HCT116 (cell line): ENCODE measurements around the gene SLC27A1. TPM values are rescaled to one million over a fixed set of nuclear protein-coding genes. Genes with fewer than 3 reads are reported as not detected.

Experiments used
- ATAC-seq: fragments of 200-7000 bp; cut with Tn5 transposase; 2 replicates; pipeline ENCODE4 v1.9.1; 2020; ENCODE audit warnings: mild to moderate bottlenecking, moderate library complexity
- BruUV-seq: library from RNA; stranded (reverse); fragments of 400-500 nt; replicated peaks from 2 replicates; lab custom pipeline; 2021; lab: Mats Ljungman, UMichigan
- CTCF ChIA-PET: fragments of 300-600 bp; sonication (Branson Sonifier 250); formaldehyde crosslinking; loops from one replicate; lab custom pipeline; 2021; ENCODE audit warnings: antibody characterized with exemption; lab: Charles Lee
- POLR2A ChIA-PET: fragments of 300-600, 350-600 bp; sonication (Branson Sonifier 250); formaldehyde crosslinking; loops from one replicate; lab custom pipeline; 2021; ENCODE audit warnings: antibody characterized with exemption; lab: Charles Lee
- RAD21 ChIA-PET, 2 experiments: fragments of 300-600 bp; sonication (Branson Sonifier 250); formaldehyde crosslinking; loops; one replicate each; lab custom pipeline; 2023; ENCODE audit warnings: low total read pairs in 2 of 2; ENCODE audit not compliant: uncharacterized antibody in 2 of 2, unreplicated experiment in 2 of 2, low non-redundant PET in 1 of 2; lab: Charles Lee
- DNase-seq: peaks from one replicate; pipeline ENCODE4 v3.0.0-alpha.2; 2010; ENCODE audit warnings: low read depth, low spot score
- H2AFZ ChIP-seq: fragments of 200-600 bp; shearing (Covaris generic), sonication (generic); 2 replicates; pipeline ENCODE4 v1.6.1; 2017; ENCODE audit warnings: low read depth, mixed run types, mixed read lengths, antibody characterized with exemption, low read length; ENCODE audit not compliant: poor library complexity, severe bottlenecking
- H3K27ac ChIP-seq: 2 replicates; pipeline ENCODE4 v1.5.1; 2012; ENCODE audit warnings: low read depth, low read length
- H3K27me3 ChIP-seq: fragments of 200-600 bp; sonication (generic); 2 replicates; pipeline ENCODE4 v1.6.1; 2016; ENCODE audit warnings: mixed run types, low read length, mixed read lengths; ENCODE audit not compliant: insufficient read depth
- H3K36me3 ChIP-seq, 2 experiments: fragments of 200-500 bp in 1 of 2; fragments of 200-600 bp in 1 of 2; sonication (Bioruptor generic) in 1 of 2; sonication (generic) in 1 of 2; 2 replicates each; pipeline versions ENCODE4 v1.5.1 to v1.6.1; 2014 to 2016; ENCODE audit warnings: low read length in 2 of 2, inconsistent platforms in 1 of 2, mixed read lengths in 1 of 2, mixed run types in 1 of 2; ENCODE audit not compliant: insufficient read depth in 2 of 2, control insufficient read depth in 1 of 2
- H3K4me1 ChIP-seq, 2 experiments: fragments of 200-600 bp in 1 of 2; sonication (generic) in 1 of 2; 2 replicates each; pipeline versions ENCODE4 v1.5.1 to v1.6.1; 2012 to 2017; ENCODE audit warnings: low read length in 2 of 2, inconsistent platforms in 1 of 2, mild to moderate bottlenecking in 1 of 2, mixed read lengths in 1 of 2, mixed run types in 1 of 2, moderate library complexity in 1 of 2; ENCODE audit not compliant: insufficient read depth in 2 of 2, control insufficient read depth in 1 of 2
- H3K4me2 ChIP-seq: fragments of 200-600 bp; sonication (generic); 2 replicates; pipeline ENCODE4 v1.6.1; 2017; ENCODE audit warnings: mixed run types, low read length, mixed read lengths
- H3K4me3 ChIP-seq, 2 experiments: fragments of 200-600 bp in 1 of 2; sonication (generic) in 1 of 2; replicated peaks in 1 of 2; 2 replicates each; pipeline ENCODE4 v1.5.1; 2011 to 2016; ENCODE audit warnings: low read length in 2 of 2, control low read depth in 1 of 2, low read depth in 1 of 2, mild to moderate bottlenecking in 1 of 2, mixed read lengths in 1 of 2, mixed run types in 1 of 2
- H3K79me2 ChIP-seq: fragments of 200-600 bp; sonication (generic); 2 replicates; pipeline ENCODE4 v1.6.1; 2017; ENCODE audit warnings: mild to moderate bottlenecking, mixed run types, low read length, moderate library complexity, mixed read lengths; ENCODE audit not compliant: insufficient read depth
- H3K9ac ChIP-seq: fragments of 200-600 bp; sonication (generic); 2 replicates; pipeline ENCODE4 v1.6.1; 2016; ENCODE audit warnings: low read length, mixed read lengths
- H3K9me2 ChIP-seq: fragments of 200-600 bp; sonication (generic), shearing (Covaris generic); 2 replicates; pipeline ENCODE4 v1.6.1; 2017; ENCODE audit warnings: mixed run types, mild to moderate bottlenecking, moderate library complexity; ENCODE audit not compliant: insufficient read depth
- H3K9me3 ChIP-seq, 2 experiments: fragments of 200-500 bp in 1 of 2; fragments of 200-600 bp in 1 of 2; sonication (Bioruptor generic) in 1 of 2; sonication (generic) in 1 of 2; 2 replicates each; pipeline ENCODE4 v1.6.1; 2014 to 2017; ENCODE audit warnings: low read length in 2 of 2, mixed read lengths in 2 of 2, inconsistent platforms in 1 of 2, low read depth in 1 of 2, mild to moderate bottlenecking in 1 of 2, mixed run types in 1 of 2, moderate library complexity in 1 of 2; ENCODE audit not compliant: control insufficient read depth in 1 of 2, insufficient read depth in 1 of 2
- H4K20me1 ChIP-seq: fragments of 200-600 bp; sonication (generic), shearing (Covaris generic); 2 replicates; pipeline ENCODE4 v1.6.1; 2017; ENCODE audit warnings: mixed run types, mild to moderate bottlenecking, moderate library complexity; ENCODE audit not compliant: insufficient read depth
- CBX3 ChIP-seq: IDR thresholded peaks from 2 replicates; pipeline ENCODE4 v1.6.1; 2012; ENCODE audit warnings: low read depth
- ELF1 ChIP-seq: IDR thresholded peaks from 2 replicates; pipeline ENCODE4 v1.6.1; 2012; ENCODE audit warnings: low read depth, borderline replicate concordance
- EZH2phosphoT487 ChIP-seq: fragments of 200-600 bp; IDR thresholded peaks from 2 replicates; pipeline ENCODE4 v1.6.1; 2018; ENCODE audit warnings: antibody characterized with exemption, borderline replicate concordance
- FOSL1 ChIP-seq: IDR thresholded peaks from 2 replicates; pipeline ENCODE4 v1.6.1; 2012; ENCODE audit warnings: low read depth
- JUND ChIP-seq: IDR thresholded peaks from 2 replicates; pipeline ENCODE4 v1.6.1; 2012
- MAX ChIP-seq: IDR thresholded peaks from 2 replicates; pipeline ENCODE4 v1.6.1; 2012
- POLR2AphosphoS5 ChIP-seq: IDR thresholded peaks from 2 replicates; pipeline ENCODE4 v1.6.1; 2011; ENCODE audit warnings: mild to moderate bottlenecking, low read depth, low read length, moderate library complexity
- RAD21 ChIP-seq: IDR thresholded peaks from 2 replicates; pipeline ENCODE4 v1.6.1; 2012; ENCODE audit warnings: low read depth, mild to moderate bottlenecking
- SIN3A ChIP-seq: IDR thresholded peaks from 2 replicates; pipeline ENCODE4 v1.6.1; 2012; ENCODE audit warnings: low read depth
- SP1 ChIP-seq: IDR thresholded peaks from 2 replicates; pipeline ENCODE4 v1.6.1; 2012; ENCODE audit warnings: low read depth
- TCF7L2 ChIP-seq: IDR thresholded peaks from 2 replicates; pipeline ENCODE4 v1.7.0; 2011; ENCODE audit warnings: borderline replicate concordance, inconsistent platforms; ENCODE audit not compliant: insufficient read depth, insufficient read length; ENCODE audit errors: extremely low read depth
- YY1 ChIP-seq: IDR thresholded peaks from 2 replicates; pipeline ENCODE4 v1.6.1; 2011; ENCODE audit warnings: low read length, low read depth, moderate library complexity, mild to moderate bottlenecking; ENCODE audit not compliant: insufficient replicate concordance; ENCODE audit errors: extremely low read depth
- ZFX ChIP-seq: fragments of 450-650 bp; IDR thresholded peaks from 2 replicates; pipeline ENCODE4 v1.6.1; 2017
- ZNF274 ChIP-seq: fragments of 200-500 bp; sonication (Bioruptor generic); IDR thresholded peaks from 2 replicates; pipeline ENCODE4 v1.6.1; 2014; ENCODE audit warnings: mild to moderate bottlenecking, low read depth, low read length, inconsistent platforms
- intact Hi-C: fragments of 100-400 bp; cut with micrococcal nuclease; formaldehyde crosslinking; loops from 2 replicates; pipeline ENCODE4 v1.10.0; 2022
- total RNA-seq: library from RNA; stranded (reverse); gene quantifications from one replicate; pipeline ENCODE4 v1.2.1, GENCODE V29; 2021; ENCODE audit not compliant: unreplicated experiment
- TF ChIP-seq, protein P1 (sequence below): IDR thresholded peaks from 2 replicates; pipeline ENCODE4 v1.6.1; 2012
- TF ChIP-seq, protein P2 (sequence below): IDR thresholded peaks from 2 replicates; pipeline ENCODE4 v1.6.1; 2012; ENCODE audit warnings: low read depth

SLC27A1 gene
- total RNA-seq, 1 experiment from 2014 or later, result 22.5 TPM

GRCh38 chr19:17532557-17532956, 62.2 kb downstream of the SLC27A1 start:
- no peak overlapping the region for H3K4me3 ChIP-seq
- no peaks in the 10 kb centered on the region for H3K36me3 ChIP-seq
- H3K27ac ChIP-seq, result no peak overlapping the region
- no peak for ATAC-seq
- ChIA-PET POLR2A (no interaction called here), CTCF (no interaction called here), RAD21 (no interaction called here)
- no TSS peak for BruUV-seq
- peaks cover 3 to 12% of the 10 kb centered on the region in 2 experiments; a peak in 2 of 4 replicates for H3K4me1 ChIP-seq
- H3K79me2 ChIP-seq, result no peaks in the 10 kb centered on the region
- intact Hi-C loops, result no loop called here
- H3K9me2 ChIP-seq, result no peaks in the 10 kb centered on the region
- DNase-seq, result no peak
- no peaks in the 10 kb centered on the region for H4K20me1 ChIP-seq
- H3K9me3 ChIP-seq, result no peaks in the 10 kb centered on the region
- no peak overlapping the region for H3K4me2 ChIP-seq
- H3K9ac ChIP-seq, result no peak overlapping the region
- no peaks in the 10 kb centered on the region for H3K27me3 ChIP-seq
- no peak overlapping the region for H2AFZ ChIP-seq
- TF ChIP-seq ELF1 (no peak), EZH2phosphoT487 (no peak), TCF7L2 (no peak), FOSL1 (no peak), MAX (no peak), JUND (no peak), ZNF274 (no peak), RAD21 (no peak), SP1 (no peak), YY1 (no peak), SIN3A (no peak), ZFX (no peak), CBX3 (no peak), POLR2AphosphoS5 (no peak)
- TF ChIP-seq, protein P1, sequence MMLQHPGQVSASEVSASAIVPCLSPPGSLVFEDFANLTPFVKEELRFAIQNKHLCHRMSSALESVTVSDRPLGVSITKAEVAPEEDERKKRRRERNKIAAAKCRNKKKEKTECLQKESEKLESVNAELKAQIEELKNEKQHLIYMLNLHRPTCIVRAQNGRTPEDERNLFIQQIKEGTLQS, result no peak
- TF ChIP-seq, protein P2, sequence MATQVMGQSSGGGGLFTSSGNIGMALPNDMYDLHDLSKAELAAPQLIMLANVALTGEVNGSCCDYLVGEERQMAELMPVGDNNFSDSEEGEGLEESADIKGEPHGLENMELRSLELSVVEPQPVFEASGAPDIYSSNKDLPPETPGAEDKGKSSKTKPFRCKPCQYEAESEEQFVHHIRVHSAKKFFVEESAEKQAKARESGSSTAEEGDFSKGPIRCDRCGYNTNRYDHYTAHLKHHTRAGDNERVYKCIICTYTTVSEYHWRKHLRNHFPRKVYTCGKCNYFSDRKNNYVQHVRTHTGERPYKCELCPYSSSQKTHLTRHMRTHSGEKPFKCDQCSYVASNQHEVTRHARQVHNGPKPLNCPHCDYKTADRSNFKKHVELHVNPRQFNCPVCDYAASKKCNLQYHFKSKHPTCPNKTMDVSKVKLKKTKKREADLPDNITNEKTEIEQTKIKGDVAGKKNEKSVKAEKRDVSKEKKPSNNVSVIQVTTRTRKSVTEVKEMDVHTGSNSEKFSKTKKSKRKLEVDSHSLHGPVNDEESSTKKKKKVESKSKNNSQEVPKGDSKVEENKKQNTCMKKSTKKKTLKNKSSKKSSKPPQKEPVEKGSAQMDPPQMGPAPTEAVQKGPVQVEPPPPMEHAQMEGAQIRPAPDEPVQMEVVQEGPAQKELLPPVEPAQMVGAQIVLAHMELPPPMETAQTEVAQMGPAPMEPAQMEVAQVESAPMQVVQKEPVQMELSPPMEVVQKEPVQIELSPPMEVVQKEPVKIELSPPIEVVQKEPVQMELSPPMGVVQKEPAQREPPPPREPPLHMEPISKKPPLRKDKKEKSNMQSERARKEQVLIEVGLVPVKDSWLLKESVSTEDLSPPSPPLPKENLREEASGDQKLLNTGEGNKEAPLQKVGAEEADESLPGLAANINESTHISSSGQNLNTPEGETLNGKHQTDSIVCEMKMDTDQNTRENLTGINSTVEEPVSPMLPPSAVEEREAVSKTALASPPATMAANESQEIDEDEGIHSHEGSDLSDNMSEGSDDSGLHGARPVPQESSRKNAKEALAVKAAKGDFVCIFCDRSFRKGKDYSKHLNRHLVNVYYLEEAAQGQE, result no peak
